CD14-positive monocyte (primary cell): ENCODE data around the gene SGCD. TPM values are rescaled to one million over a fixed set of nuclear protein-coding genes. Genes with fewer than 3 reads are reported as not detected.

Source experiments
- DNase-seq, 3 donors: peaks; one replicate each; pipeline ENCODE4 v3.0.0-alpha.2; 2011 to 2022
- H2AFZ ChIP-seq: 2 replicates; pipeline ENCODE4 v1.6.0; 2012; ENCODE audit warnings: mild to moderate bottlenecking, low read depth, low read length, inconsistent platforms; ENCODE audit not compliant: insufficient read depth, poor library complexity, severe bottlenecking
- H3K27ac ChIP-seq, 2 donors: 1 replicate in 1 of 2; 2 replicates in 1 of 2; pipeline ENCODE4 v1.5.1; 2012 to 2013; ENCODE audit warnings: low read length in 2 of 2, control low read depth in 1 of 2, inconsistent platforms in 1 of 2, low read depth in 1 of 2, mild to moderate bottlenecking in 1 of 2
- H3K27me3 ChIP-seq, 2 donors: one replicate each; pipeline versions ENCODE4 v1.6.0 to v1.6.1; 2011 to 2013; ENCODE audit warnings: low read length in 2 of 2; ENCODE audit not compliant: control insufficient read depth in 2 of 2, insufficient read depth in 2 of 2
- H3K36me3 ChIP-seq, 2 donors: replicated peaks in 1 of 2; 1 replicate in 1 of 2; 2 replicates in 1 of 2; pipeline versions ENCODE4 v1.5.1 to v1.6.1; 2012 to 2013; ENCODE audit warnings: low read length in 2 of 2, control low read depth in 1 of 2, inconsistent platforms in 1 of 2, mild to moderate bottlenecking in 1 of 2; ENCODE audit not compliant: insufficient read depth in 2 of 2, control insufficient read depth in 1 of 2
- H3K4me1 ChIP-seq, 2 donors: 1 replicate in 1 of 2; 2 replicates in 1 of 2; pipeline versions ENCODE4 v1.5.1 to v1.6.1; 2012 to 2013; ENCODE audit warnings: low read length in 2 of 2, control low read depth in 1 of 2, inconsistent platforms in 1 of 2, mild to moderate bottlenecking in 1 of 2, moderate library complexity in 1 of 2; ENCODE audit not compliant: insufficient read depth in 2 of 2, control insufficient read depth in 1 of 2
- H3K4me2 ChIP-seq: replicated peaks from 2 replicates; pipeline ENCODE3; 2012; ENCODE audit warnings: low read length, moderate library complexity, mild to moderate bottlenecking; ENCODE audit not compliant: poor library complexity, severe bottlenecking; ENCODE audit errors: extremely low read depth
- H3K4me3 ChIP-seq, 3 experiments: fragments of 200-600 bp in 1 of 3; sonication (generic) in 1 of 3; replicated peaks in 1 of 3; 1 replicate in 2 of 3; 2 replicates in 1 of 3; pipeline ENCODE4 v1.5.1; 2011 to 2013; ENCODE audit warnings: low read length in 3 of 3, mild to moderate bottlenecking in 3 of 3, control low read depth in 2 of 3, low read depth in 2 of 3, inconsistent platforms in 1 of 3, moderate library complexity in 1 of 3
- H3K79me2 ChIP-seq: 2 replicates; pipeline ENCODE4 v1.6.0; 2012; ENCODE audit warnings: mild to moderate bottlenecking, control low read depth, inconsistent platforms, low read length, moderate library complexity; ENCODE audit not compliant: insufficient read depth
- H3K9ac ChIP-seq: 2 replicates; pipeline ENCODE4 v1.6.0; 2017; ENCODE audit warnings: low read length, mild to moderate bottlenecking; ENCODE audit not compliant: insufficient read depth, poor library complexity, severe bottlenecking
- H3K9me3 ChIP-seq, 2 donors: replicated peaks in 1 of 2; 1 replicate in 1 of 2; 2 replicates in 1 of 2; pipeline versions ENCODE4 v1.5.1 to v1.6.1; 2012 to 2013; ENCODE audit warnings: low read length in 2 of 2, control low read depth in 1 of 2; ENCODE audit not compliant: control insufficient read depth in 1 of 2, insufficient read depth in 1 of 2
- H4K20me1 ChIP-seq: 2 replicates; pipeline ENCODE4 v1.6.0; 2012; ENCODE audit warnings: mild to moderate bottlenecking, low read length, control low read depth, moderate library complexity; ENCODE audit not compliant: insufficient read depth
- H3K27ac Mint-ChIP-seq, 7 donors: one replicate each; pipeline ENCODE4 v1.8.0; 2020; ENCODE audit warnings: mild to moderate bottlenecking in 7 of 7, mixed read lengths in 7 of 7, moderate library complexity in 6 of 7, inconsistent platforms in 2 of 7
- H3K27me3 Mint-ChIP-seq, 3 donors: one replicate each; pipeline ENCODE4 v1.8.0; 2021 to 2022; ENCODE audit warnings: low read depth in 3 of 3, mild to moderate bottlenecking in 3 of 3, mixed read lengths in 3 of 3, moderate library complexity in 3 of 3, inconsistent platforms in 1 of 3
- H3K36me3 Mint-ChIP-seq, 2 donors: one replicate each; pipeline ENCODE4 v1.8.0; 2020; ENCODE audit warnings: mixed read lengths in 2 of 2, inconsistent platforms in 1 of 2, mild to moderate bottlenecking in 1 of 2
- H3K4me1 Mint-ChIP-seq: one replicate; pipeline ENCODE4 v1.8.0; 2020; ENCODE audit warnings: mild to moderate bottlenecking, mixed read lengths
- H3K4me3 Mint-ChIP-seq, 2 donors: one replicate each; pipeline ENCODE4 v1.8.0; 2020; ENCODE audit warnings: mild to moderate bottlenecking in 2 of 2, mixed read lengths in 2 of 2, moderate library complexity in 1 of 2
- H3K9me3 Mint-ChIP-seq, 7 donors: one replicate each; pipeline ENCODE4 v1.8.0; 2020 to 2022; ENCODE audit warnings: mixed read lengths in 7 of 7, mild to moderate bottlenecking in 6 of 7, moderate library complexity in 6 of 7, inconsistent platforms in 2 of 7
- CTCF ChIP-seq: fragments of 200-600 bp; IDR thresholded peaks from one replicate; pipeline ENCODE4 v1.8.0; 2022; ENCODE audit warnings: antibody characterized with exemption, mild to moderate bottlenecking
- WGBS: methylation state at CpG from one replicate; pipeline ENCODE4 v1.1.5; 2013; ENCODE audit warnings: missing lambda C conversion rate; ENCODE audit not compliant: insufficient coverage; 5-methylcytosine and 5-hydroxymethylcytosine counted together
- intact Hi-C, 2 donors: fragments of 100-400 bp; cut with micrococcal nuclease; formaldehyde crosslinking; loops; one replicate each; pipeline versions ENCODE4 v1.15.0 to v1.15.1; 2023
- polyA plus RNA-seq, 3 donors: library from polyadenylated mRNA; depleted of rRNA in 1 of 3; unstranded in 2 of 3; stranded (reverse) in 1 of 3; fragments of 300-500 nt in 2 of 3; fragments of >200 nt in 1 of 3; fragmentation: Illumina TruSeq in 2 of 3; gene quantifications; 1 replicate in 2 of 3; 2 replicates in 1 of 3; pipeline ENCODE4 v1.2.3, GENCODE V29; 2012 to 2021

SGCD gene
- polyA plus RNA-seq, 3 donors, result not detected

GRCh38 chr5:156356238-156356637, 29.3 kb downstream of the SGCD start:
- Mint-ChIP-seq H3K27me3 (no peaks in the 10 kb centered on the region), H3K4me1 (no peaks in the 10 kb centered on the region), H3K9me3 (peaks cover 0 to 3% (median 2%) of the 10 kb centered on the region in 7 donors), H3K27ac (no peak overlapping the region), H3K36me3 (no peaks in the 10 kb centered on the region), H3K4me3 (no peak overlapping the region)
- no peaks in the 10 kb centered on the region for H3K27me3 ChIP-seq
- no CpG with 5 or more reads among the region's 2 CpGs for WGBS
- TF ChIP-seq CTCF, result no peak
- H3K27ac ChIP-seq, result no peak overlapping the region
- no peak overlapping the region for H2AFZ ChIP-seq
- DNase-seq, result no peak
- intact Hi-C loops, result no loop called here
- H3K9ac ChIP-seq, result no peak overlapping the region
- H3K36me3 ChIP-seq, result no peaks in the 10 kb centered on the region
- no peaks in the 10 kb centered on the region for H3K79me2 ChIP-seq
- H3K9me3 ChIP-seq, result peaks cover 0 to 10% of the 10 kb centered on the region in 2 donors
- H3K4me2 ChIP-seq, result no peak overlapping the region
- no peaks in the 10 kb centered on the region for H4K20me1 ChIP-seq
- no peak overlapping the region for H3K4me3 ChIP-seq
- no peaks in the 10 kb centered on the region for H3K4me1 ChIP-seq

- Mint-ChIP-seq H3K27ac (no peak overlapping the region), H3K27me3 (peaks cover 0 to 1% (median 0%) of the 10 kb centered on the region in 3 donors), H3K4me3 (no peak overlapping the region), H3K36me3 (no peaks in the 10 kb centered on the region), H3K9me3 (peaks cover 0 to 6% (median 3%) of the 10 kb centered on the region in 7 donors), H3K4me1 (no peaks in the 10 kb centered on the region)
- Histone ChIP-seq H3K9ac (no peak overlapping the region), H3K4me2 (no peak overlapping the region), H3K27me3 (no peaks in the 10 kb centered on the region), H3K36me3 (no peaks in the 10 kb centered on the region), H3K27ac (no peak overlapping the region), H2AFZ (no peak overlapping the region), H3K4me3 (no peak overlapping the region), H3K79me2 (no peaks in the 10 kb centered on the region), H4K20me1 (no peaks in the 10 kb centered on the region), H3K9me3 (peaks cover 0 to 10% of the 10 kb centered on the region in 2 donors), H3K4me1 (no peaks in the 10 kb centered on the region)
- DNase-seq, result no peak
- intact Hi-C loops, result no loop called here
- no peak for TF ChIP-seq CTCF
- no CpG with 5 or more reads among the region's 1 CpG for WGBS
Measured at GRCh38 chr5:156359476-156359875, 32.5 kb downstream of the SGCD start.
